ENCODE results near the gene CREBRF.
"Not testable (repeated sequence)": the region's sequence is repeated elsewhere in the genome, so short reads cannot be mapped to it uniquely, and the experiment has no call there.

Gene CREBRF

DNA sequence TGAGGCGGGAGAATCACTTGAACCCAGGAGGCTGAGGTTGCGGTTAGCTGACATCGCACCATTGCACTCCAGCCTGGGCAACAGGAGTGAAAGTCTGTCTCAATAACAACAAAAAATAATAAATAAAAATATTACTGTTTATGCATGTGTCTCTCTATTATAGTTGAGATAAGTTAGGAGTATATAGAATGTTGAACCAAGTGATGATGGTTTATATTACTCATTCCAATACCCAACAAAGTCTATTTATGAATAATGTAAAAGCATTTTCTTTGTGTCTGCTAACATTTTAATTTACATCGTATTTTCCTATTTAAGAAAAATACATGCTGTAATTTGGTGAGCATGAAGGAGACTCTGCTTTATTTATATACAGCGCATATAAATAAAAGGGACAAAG lies 35.8 kb downstream of the CREBRF start:
- no peak for DNase-seq

DNA sequence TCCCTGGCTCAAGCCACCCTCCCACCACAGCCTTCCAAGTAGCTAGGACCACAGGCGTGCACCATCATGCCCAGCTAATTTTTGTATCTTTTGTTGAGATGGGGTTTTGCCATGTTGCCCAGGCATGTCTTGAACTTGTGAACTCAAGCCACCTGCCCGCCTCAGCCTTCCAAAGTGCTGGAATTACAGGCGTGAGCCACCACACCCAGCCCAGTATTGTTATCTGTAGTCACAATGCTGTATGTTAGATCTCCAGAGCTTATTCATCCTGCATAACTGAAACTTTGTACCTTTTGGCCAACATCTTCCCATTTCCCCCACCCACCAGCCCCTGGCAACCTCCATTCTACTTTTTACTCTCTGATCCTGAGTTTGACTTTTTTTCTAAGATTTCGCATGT lies 37.5 kb downstream of the CREBRF start:
- DNase-seq, result no peak

DNA sequence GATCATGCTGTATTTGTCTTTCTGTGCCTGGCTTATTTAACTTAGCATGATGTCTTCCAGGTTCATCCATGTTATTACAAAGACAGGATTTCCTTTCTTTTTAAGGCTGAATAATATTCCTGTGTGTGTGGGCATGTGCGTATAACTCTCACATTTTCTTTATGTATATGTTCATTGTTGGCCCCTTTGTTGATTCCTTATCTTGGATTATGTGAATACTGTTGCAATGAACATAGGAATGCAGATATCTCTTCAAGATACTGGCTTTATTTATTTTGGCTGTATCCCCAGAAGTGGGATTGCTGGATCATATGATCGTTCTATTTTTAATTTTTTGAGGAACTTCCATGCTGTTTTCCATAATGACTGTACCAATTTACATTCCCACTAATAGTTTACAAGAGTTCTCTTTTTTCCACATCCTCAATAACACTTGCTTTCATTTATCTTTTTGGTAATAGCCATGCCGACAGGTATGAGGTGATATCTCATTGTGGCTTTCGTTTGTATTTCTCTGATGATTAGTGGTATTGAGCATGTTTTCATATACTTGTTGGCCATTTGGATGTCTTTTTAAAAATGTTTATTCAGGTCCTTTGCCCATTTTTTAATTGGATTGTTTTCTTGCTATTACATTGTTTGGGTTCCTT lies 38.0 kb downstream of the CREBRF start:
- DNase-seq, result no peak

DNA sequence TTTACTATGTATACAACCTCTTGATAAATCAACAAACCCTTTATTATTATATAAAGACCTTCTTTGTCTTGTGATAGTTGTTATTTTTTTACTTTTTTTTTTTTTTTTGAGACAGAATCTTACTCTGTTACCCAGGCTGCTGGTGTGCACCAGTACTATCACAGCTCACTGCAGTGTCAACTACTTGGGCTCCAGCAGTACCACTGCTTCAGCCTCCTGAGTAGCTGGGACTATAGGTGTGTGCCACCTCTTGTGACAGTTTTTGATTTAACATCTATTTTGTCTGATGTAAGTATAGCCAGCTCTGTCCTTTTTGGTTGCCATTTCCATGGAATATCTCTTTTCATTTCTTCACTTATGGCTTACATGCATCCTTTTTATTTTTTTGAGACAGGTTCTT lies 42.6 kb downstream of the CREBRF start:
- no peak for DNase-seq

DNA sequence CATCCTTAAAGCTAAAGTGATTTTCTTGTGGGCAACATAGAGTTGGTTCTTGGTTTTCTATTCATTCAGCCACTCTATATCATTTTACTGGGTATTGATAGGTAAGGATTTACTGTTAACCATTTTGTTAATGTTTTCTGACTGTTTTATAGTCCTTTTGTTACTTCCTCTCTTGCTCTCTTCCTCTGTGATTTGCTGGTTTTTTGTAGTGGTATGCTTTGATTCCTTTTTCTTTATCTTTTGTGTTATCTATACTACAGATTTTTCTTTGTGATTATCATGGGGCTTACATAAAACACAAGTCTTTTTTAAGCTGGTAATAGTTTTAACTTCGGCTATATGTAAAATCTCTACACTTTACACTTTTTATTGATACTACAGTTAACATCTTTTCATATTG lies 43.3 kb downstream of the CREBRF start:
- no peak for DNase-seq

DNA sequence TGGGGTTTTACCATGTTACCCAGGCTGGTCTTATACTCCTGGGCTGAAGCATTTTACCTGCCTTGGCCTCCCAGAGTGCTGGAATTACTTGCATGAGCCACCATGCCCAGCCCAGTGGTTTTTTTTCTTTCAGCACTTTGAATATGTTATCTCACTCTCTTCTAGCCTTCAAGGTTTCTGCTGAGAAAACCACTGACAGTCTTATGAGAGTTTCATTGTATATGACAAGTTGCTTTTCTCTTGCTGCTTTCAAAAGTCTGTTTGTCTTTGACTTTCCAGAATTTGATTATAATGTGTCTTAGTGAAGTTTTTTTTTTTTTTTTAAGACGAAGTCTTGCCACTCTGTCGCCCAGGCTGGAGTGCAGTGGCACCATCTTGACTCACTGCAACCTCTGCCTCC lies 45.1 kb downstream of the CREBRF start:
- DNase-seq, result no peak

DNA sequence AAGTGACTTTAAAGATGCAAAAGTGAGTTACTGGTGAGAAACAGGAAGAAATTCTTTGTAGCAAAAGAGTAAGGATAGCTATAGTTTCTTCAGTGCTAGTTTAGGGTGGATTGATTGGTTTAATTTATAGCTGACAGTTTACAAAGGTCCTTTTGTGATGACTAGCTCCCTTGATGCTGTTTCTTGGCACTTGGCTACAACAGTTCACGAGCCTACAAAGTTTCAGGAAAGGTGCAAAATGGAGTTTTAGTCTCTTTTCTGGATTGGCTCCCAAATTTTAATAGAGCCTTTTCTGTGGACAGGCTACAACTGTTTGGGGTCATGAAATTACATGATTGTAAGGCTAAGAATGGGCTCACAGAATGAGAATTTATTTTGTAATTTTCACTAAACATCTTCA lies 47.3 kb downstream of the CREBRF start:
- no peak for DNase-seq

DNA sequence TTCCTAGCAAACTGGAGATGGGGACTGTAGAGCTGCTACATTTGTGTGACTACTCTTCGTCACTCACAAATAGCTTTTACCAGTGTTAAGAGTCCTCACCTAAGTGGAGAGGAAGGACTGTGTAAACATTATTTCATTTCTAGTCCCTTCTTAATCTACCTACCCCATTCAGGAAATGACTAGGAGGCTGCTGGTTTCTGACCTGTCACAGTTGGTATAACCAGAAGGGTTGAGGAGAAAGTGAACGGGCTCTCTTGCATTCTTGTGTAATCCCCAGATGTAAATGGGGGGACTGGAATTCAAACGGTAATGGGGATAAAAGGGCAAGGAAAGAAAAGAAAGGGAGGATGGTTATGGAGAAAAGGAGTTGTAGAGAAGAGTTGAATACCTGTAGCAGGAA lies 52.8 kb downstream of the CREBRF start:
- no peak for DNase-seq

DNA sequence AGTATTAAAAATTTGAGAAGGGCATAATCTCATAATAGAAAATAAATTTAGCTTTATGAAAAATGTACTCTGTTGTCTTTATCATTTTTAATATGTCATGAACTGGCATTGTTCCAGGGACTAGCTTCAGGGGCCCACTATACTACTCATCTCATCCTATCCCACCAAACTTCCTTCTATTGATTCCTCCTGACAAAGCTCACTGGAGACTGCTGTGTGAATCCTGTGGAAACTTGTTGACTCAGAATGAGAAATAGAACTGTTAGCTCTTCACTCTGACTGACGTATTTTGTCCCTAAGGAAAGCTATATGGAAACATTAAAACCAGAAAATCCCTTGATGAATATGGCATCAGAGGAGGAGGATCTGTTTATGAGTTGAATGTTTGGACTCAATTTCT lies 58.4 kb downstream of the CREBRF start:
- DNase-seq, result no peak

DNA sequence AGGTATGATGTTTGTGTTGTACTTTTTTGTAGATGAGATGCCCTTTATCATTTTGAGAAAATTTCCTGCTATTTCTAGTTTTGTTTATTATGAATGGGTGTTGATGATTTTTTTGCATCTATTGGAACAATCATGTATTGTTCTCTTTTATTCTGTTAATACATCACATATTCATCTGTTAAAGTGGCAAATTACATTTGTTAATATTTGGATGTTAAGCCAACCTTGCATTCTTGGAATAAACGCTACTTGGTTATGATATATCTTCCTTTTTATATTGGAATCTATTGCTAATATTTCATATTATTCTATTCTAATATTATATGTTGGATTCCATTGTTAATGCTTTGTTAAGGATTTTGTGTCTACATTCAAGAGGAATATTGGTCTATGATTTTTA lies 63.6 kb downstream of the CREBRF start:
- no peak for DNase-seq

DNA sequence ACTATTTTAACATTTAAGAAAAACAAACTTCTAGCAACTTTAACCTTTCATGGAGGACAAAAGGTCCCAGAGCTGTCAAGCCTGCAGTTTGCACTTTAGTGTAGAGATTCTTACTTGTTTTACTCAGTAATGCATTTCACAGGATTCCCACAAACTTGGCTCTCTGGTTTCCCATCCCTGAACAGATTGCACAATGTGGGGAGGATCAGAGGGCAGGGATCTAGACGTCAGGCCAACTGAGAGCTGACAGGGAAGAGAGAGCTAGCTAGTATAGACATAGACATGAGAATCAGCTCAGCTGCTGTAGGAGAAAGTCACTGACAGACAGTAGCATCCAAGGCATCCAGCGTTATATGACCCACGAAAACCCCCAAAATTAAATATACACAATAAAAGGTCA lies 67.3 kb downstream of the CREBRF start:
- DNase-seq, result no peak

DNA sequence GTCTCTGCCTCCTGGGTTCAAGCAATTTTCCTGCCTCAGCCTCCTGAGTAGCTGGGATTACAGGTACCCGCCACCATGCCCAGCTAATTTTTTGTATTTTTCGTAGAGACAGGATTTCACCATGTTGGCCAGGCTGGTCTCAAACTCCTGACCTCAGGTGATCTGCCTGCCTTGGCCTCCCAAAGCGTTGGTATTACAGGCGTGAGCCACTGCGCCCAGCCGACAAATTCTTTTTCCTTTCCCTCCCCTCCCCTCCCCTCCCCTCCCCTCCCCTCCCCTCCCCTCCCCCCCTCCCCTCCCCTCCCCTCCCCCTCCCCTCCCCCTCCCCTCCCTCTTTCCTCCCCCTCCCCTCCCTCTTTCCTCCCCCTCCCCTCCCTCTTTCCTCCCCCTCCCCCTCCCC lies 76.0 kb downstream of the CREBRF start:
- DNase-seq, result not testable (repeated sequence)

DNA sequence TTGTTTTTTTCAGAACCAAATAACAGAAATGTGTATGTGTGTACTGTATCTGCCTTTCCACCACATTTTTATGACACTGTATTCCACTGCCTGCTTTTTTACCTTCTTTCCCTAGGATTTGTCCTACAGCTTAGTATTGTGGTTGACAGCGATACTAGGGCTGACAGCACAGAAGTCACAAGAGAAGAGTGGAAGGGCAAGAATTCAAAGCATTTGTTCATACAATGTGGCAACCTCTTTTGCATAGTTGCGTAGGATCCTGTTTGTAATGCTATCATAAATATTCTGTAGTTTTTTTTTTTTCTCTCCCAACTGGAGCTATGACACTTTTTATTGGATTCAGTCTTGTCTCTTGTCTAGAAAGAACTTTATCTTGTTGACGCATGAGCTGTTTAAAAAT lies 82.6 kb downstream of the CREBRF start:
- no peak for DNase-seq

DNA sequence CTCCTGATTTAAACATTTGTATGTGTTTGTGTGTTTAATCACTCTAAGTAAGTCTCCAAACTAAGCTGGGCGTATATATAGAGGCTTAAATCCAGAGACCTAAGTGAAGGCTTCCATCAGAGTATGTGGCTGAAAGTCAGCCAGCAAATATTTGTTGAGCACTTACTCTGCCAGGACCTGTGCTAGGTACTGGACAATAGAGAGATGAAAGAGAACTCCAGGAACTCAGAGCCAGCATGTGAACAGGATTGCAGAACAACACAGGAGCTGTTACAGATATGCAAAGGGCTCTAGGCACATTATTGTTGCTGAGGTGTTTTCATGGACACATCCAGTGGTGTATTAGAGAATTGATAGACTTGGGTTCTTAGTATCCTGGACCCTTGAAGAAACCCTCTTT lies 83.5 kb downstream of the CREBRF start:
- DNase-seq, result no peak

DNA sequence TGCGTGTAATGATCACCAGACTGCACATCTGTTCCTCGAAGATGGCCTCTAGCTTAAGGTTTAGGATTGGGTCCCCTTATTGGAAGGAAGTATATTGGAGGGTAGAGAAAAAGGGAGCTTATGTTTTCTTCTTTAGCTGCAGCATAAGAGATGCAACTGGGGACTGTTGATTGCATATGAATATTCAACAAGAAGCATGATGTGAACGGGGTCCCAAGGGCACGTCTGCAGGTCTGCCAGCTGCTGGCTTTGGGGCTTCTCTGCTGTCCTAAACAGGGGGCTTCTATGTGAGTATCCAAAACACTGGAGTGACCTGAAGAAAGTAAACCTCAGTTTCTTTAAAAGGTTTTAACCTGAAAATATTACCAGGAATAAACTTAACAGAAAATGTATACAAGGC lies 84.6 kb downstream of the CREBRF start:
- no peak for DNase-seq

DNA sequence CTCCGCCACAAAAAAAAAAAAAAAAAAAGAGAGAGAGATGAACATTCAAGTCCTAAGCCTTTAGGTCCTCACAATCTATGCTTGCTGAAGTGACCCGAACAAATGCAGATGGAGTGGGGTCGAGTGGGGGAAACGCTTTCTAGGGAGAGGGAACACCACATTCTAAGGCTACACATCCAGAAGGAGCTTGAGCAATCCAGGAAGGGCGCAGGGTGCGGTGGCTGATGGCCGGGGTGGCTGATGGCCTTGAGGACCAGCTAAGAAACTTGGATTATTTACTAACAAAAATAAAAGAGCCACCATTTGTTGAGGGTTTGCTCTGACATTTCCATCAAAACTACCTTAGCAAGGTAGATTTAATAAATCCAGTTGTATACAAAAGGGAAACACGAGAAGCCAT lies 87.4 kb downstream of the CREBRF start:
- DNase-seq, result no peak

DNA sequence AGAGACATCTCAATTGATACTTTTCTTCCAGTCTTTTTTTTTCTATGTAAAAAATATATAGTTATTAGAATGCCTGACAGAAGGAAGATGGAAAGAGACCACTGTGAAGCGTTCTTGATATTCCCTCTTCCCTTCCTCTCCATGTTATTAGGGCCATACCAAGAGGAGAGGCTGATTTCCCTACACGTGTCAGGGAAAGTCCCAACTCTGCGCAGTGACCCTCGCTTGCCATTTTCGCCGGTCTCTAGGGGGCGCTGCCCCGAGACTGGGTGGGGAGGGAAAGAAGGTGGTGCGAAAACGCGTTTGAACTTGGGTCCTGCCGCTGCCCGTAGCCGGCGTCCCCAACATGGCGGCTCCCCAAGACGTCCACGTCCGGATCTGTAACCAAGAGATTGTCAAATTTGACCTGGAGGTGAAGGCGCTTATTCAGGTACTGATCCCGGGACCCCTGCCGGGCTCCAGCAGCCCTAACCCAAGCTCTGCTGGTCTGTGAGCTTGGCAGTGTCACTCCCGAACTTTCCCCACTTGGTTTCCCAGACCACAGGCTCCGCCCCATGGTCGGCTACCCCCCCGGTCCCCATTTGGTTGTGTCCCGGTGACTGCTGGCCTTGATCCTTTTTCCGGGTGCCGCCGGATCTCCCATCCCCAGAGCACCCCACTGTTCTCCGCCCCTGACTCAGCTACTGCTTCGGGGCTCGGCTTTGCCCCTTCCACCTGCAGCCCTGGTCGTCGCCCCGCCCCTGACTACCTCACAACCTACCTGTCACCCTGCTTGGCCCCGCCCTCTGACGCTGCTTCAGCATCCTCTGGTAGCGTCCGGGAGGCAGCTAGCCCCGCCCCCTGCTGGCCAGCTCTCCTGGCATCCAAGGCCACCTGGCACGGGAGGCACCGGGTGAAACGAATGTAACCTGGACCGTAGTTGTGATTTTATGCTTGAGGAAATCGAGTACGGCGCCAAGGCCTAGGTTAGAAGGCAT lies 88.3 kb downstream of the CREBRF start, which contains the start of gene BNIP1:
Gene BNIP1, plus strand, starts transcription at position 332 of the 977 bp plus-strand sequence. Its CDS starts 15 bp downstream, at position 347.
- peak; percentile 97 for DNase-seq

DNA sequence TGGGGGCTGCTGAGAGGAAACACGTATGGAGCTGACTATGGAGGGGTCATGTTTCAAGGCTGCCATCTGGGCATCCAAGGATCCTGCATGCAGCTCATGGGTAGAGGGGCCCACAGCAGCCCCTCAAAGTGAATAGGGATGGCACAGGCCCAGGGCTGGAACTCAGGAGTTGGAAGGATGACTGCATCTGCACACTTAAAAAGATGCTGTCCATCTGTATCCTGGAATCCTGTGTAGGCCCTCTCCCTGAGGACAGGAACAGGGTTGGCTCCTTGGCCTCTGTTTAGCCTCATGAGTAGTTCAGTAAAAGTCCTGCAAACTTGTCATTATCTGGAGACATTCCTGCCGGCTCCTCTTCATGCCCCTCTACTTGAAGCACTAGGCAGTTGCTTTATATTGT lies 92.2 kb downstream of the CREBRF start:
- DNase-seq, result no peak

DNA sequence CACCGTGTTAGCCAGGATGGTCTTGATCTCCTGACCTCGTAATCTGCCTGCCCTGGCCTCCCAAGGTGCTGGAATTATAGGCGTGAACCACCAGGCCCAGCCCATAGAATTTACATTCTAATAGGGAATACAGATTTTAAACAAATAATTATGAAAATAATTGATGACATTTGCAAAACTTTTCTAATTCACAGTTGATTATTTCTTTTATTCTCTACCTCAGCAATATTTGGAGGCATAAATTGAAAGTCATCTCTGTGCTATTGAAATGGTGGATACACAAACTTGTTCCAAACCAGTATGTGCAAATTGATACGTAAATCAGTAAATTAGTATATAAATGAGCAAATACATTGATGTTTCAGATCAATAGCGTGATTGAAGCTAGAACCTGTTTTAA lies 96.4 kb downstream of the CREBRF start:
- no peak for DNase-seq

DNA sequence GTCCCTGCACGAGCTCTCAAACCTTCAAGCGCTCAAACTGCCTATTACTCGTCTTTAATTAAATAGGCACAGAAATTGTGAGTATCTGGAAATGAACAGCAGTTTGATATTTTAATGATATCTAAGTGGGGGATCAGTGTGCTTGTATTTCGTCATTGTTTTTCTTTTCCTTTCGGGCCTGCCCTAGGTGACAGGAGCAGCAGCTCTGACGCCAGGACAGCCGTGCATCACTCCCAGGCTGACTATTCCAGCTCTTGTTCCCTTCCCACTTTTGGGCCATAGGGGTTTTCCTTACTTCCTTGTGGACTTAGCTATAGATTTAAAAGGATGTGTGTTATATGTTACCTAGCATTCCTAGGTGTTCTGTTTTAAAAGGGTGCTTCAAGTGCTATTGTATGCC lies 97.7 kb downstream of the CREBRF start:
- DNase-seq, result no peak

DNA sequence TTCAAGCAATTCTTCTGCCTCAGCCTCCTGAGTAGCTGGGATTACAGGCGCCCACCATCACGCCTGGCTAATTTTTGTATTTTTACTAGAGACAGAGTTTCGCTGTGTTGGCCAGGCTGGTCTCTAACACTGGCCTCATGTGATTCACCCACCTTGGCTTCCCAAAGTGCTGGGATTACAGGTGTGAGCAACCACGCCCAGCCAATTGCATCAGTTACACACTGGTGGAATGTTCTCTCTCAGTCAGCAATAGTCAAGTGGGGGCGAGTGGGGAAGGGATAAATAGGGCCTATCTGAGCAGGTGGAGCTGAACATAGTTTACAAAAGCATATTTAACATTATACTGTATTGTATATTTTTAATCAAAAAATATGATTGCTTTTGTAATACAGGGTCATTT lies 98.5 kb downstream of the CREBRF start:
- DNase-seq, result not testable (repeated sequence)

DNA sequence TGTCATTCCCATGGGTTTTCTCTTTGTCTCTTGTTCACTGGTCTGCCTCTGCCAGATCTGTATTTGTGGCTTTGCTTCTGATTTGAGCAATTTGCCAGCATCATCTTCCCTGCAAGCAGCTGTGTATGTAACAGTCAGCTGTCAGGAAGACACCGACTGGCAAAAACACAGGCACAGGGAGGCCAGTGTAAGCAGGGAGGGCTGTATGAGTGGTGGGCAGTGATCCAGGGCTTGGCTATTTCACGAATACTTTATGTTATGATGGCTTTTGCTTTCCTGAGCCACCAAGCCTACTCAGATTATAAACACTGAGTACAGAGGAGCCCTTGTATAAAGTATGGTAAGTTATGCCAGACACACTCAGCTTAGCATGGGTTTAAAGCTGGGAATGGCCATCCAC lies 99.8 kb downstream of the CREBRF start:
- DNase-seq, result no peak

DNA sequence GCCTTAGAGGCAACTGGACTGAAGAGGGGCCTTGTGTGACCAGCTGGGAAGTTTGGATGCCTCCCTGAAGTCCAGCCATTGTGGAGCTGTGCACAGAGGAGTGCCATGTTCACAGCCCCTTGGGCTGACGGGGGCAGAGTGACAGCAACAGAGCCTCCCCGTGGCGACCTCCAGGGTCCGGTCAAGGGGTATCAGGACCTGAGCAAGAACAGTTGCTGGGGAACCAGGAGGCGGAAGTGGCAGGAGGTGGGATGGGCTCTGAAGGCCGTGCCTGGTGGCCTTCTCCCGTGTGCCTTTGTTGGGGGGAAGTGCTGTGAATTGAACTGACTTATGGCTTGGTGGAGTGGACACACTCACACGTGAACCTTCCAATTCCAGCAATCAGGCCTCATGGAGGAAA lies 102.2 kb downstream of the CREBRF start:
- no peak for DNase-seq

DNA sequence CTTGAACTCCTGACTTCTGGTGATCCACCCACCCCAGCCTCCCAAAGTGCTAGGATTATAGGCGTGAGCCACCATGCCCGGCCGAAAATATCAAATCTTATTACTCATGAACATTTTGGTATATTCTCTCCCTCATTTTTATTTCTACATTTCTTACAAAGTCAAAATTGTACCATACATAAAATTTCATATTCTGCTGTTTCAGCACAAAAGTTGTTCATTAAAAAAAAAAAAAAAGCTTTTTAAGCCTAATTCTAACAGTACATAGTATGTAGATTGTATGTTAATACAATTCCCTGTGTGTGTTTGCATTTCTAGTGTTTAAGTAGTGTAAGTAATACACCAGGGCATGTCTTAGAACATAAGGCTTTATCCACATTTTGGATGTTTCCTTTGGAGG lies 103.1 kb downstream of the CREBRF start:
- no peak for DNase-seq

Data from effector CD8-positive, alpha-beta T cell (primary cell).